ENCODE measurements around the gene COASY.

- TF ChIP-seq CTCF (IDR thresholded peaks at IDR 0.05; ENCODE audit: borderline replicate concordance, extremely low read depth, low read length, poor library complexity, severe bottlenecking) (no peak), EZH2 (IDR thresholded peaks at IDR 0.05; ENCODE audit: borderline replicate concordance, low read depth, low read length, severe bottlenecking) (no peak)
These were observed 6.8 kb upstream of the COASY start for GRCh38 chr17:42555122-42555622.

Measured in DND-41 (cell line).